HG03342 (cell line): Measurements from ENCODE around the gene SULT1C4.
"Not testable (repeated sequence)": the region's sequence is repeated elsewhere in the genome, so short reads cannot be mapped to it uniquely, and the experiment has no call there.

Experiments
- ATAC-seq: cut with Tn5 transposase; IDR thresholded peaks from one replicate; pipeline ENCODE4 v1.9.1; 2021; ENCODE audit warnings: mild to moderate bottlenecking, moderate library complexity; ENCODE audit not compliant: unreplicated experiment

The SULT1C4 gene

GRCh38 chr2:108412995-108413710, 35.4 kb downstream of the SULT1C4 start:
- no peak for ATAC-seq

DNA sequence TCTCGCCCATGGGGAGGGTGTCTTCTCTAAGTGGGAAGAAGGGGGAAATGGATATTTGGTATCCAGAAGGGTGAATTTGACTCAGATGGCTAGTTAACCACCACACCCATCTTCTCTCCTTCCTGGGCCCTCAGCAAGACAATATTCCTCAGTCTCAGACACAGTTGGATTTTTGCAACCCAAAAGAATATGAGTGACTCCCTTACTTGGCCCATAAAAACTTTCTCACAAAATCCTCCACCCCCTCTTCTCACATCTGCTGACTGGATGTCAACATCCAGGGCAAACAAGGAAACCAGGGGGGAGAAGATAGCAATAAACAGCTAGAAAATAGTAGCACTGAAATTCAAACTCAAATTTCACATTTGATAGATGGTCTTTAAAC, 35.9 kb downstream of the SULT1C4 start:
- ATAC-seq, result no peak

DNA sequence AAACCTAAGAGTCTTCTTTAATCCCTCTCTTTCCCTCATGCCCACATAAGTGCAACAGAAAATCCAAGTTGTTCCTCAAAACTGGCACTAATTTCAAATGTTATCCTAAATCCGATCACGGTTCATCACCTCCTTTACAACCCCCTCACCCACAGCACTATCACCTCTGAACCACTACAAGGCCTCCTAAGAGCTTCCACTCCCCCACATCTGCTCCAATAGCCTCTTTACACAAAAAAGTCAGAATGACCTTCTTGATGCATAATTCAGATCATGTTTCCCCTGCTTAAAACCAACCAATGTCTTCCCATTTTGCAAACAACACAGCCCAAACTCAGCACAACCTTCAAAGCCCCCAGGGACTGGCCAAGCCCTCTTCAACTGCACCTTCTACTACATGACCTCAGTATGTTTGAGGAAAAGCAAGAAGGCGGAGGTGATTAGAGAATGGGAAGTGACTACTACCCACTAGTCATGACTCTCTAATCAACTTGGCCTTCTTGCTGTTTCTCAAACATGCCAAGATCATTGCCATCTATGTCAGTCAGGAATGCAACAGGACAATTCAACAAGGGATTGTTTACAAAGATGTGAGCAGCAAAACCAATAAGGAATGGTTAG, 36.6 kb downstream of the SULT1C4 start:
- ATAC-seq, result no peak

DNA sequence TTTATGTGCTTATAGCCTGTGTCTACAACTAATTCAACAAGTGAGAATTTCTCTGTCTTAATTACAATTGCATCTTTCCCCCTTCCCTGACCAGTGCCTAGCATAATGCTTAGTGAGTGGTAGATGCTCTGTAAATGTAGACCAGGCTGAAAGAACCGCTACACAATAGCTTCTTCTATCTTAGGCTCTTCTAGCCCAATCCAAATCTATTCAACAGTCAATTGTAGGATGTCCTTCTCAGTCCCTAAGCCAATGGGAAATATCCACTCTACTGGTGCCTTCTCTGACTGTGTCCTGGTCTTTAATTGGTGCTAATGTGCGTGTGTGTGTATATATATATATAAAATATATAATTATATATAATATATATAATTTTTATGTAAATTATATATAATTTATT, 37.2 kb downstream of the SULT1C4 start:
- no peak for ATAC-seq

- no peak for ATAC-seq
These were observed 39.5 kb downstream of the SULT1C4 start for GRCh38 chr2:108417254-108417653.

DNA sequence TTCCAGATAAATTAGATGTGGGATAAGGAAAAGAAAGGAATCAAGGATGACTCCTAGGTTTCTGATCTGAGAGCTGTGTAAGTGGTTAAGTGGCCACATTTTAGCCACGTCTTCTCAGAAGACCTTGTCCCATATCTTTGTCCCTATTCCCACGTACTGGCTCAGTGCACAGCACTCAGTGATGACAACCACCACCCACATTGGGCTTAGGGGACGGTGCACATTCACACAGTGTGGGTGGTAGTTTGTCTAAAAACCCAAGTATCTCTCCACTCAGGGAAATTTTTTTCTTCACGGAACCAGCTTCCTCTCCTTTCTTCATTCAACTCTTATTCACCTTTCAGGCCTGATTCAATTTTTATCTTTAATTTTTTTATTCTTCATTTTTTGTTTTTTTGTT, 40.7 kb downstream of the SULT1C4 start:
- ATAC-seq, result no peak

GRCh38 chr2:108423067-108423466, 45.3 kb downstream of the SULT1C4 start:
- no peak for ATAC-seq

DNA sequence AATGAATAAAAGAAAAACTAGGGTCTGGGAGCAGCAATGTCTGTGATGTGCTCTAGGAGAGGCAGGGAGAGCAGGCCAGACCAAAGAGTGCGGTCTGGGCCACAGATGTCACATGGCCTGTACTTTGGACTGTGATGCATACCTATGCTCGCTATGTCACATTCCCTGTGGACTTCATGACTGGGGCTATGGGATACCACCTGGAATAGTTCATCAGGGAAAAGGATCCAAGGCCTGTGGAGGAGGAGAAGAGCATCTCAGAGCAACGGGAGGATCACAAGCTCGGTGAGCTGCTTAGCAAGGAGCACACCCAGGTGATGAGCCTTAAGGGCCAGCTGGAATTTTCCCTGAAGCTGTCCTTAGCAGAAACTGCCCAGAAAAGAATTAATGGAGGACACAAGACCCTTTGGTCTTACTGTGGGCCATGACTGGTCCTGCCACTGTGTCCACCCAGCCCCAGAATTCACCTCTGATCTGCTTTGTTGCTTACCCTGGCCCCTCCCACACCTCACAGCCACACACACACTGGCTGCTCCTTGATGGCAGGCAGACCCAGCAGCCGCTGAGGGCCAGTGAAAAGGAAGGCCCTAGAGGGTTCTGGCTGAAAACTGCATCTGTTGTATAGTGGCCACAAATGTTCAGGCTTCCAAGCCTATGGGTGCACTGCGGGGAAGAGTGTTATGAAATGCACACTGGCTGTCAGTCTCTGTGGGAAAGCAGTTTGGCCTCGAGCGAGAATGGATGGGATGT, 45.9 kb downstream of the SULT1C4 start:
- no peak for ATAC-seq

- no peak for ATAC-seq
These were observed 50.7 kb downstream of the SULT1C4 start for GRCh38 chr2:108428286-108429009.

GRCh38 chr2:108435578-108435977, 57.8 kb downstream of the SULT1C4 start:
- ATAC-seq, result not testable (repeated sequence)

- ATAC-seq, result no peak
These were observed 59.2 kb downstream of the SULT1C4 start for GRCh38 chr2:108436976-108437375.
